Endodermal cell (in vitro differentiated cells): Measurements from ENCODE around the gene DENND2A. TPM values are rescaled to one million over a fixed set of nuclear protein-coding genes. Genes with fewer than 3 reads are reported as not detected.
A peak's percentile ranks its signal among the peaks of the same experiment; 100 is the strongest.

Experiments
- DNase-seq: peaks from one replicate; pipeline ENCODE4 v3.0.0-alpha.2; 2017
- H3K27ac ChIP-seq: 2 replicates; pipeline ENCODE4 v1.5.1; 2013; ENCODE audit warnings: mild to moderate bottlenecking, low read depth, low read length, moderate library complexity
- H3K27me3 ChIP-seq: 2 replicates; pipeline ENCODE4 v1.6.1; 2013; ENCODE audit warnings: mild to moderate bottlenecking, low read length, moderate library complexity; ENCODE audit not compliant: insufficient read depth, control insufficient read depth, poor library complexity, severe bottlenecking
- H3K36me3 ChIP-seq: 2 replicates; pipeline ENCODE4 v1.7.0; 2013; ENCODE audit warnings: mild to moderate bottlenecking, low read length, moderate library complexity; ENCODE audit not compliant: control insufficient read depth, insufficient read depth
- H3K4me1 ChIP-seq: one replicate; pipeline ENCODE4 v1.7.0; 2013; ENCODE audit warnings: low read length; ENCODE audit not compliant: control insufficient read depth, insufficient read depth
- H3K4me3 ChIP-seq: 2 replicates; pipeline ENCODE4 v1.5.1; 2013; ENCODE audit warnings: mild to moderate bottlenecking, low read length, moderate library complexity
- H3K9ac ChIP-seq: 2 replicates; pipeline ENCODE4 v1.6.1; 2013; ENCODE audit warnings: mild to moderate bottlenecking, low read length, moderate library complexity; ENCODE audit not compliant: poor library complexity, severe bottlenecking; ENCODE audit errors: extremely low read depth
- H3K9me3 ChIP-seq: 2 replicates; pipeline ENCODE4 v1.6.1; 2013; ENCODE audit warnings: mild to moderate bottlenecking, low read length, moderate library complexity; ENCODE audit not compliant: control insufficient read depth
- H3K27ac Mint-ChIP-seq: 2 replicates; pipeline ENCODE4 v1.8.0; 2020; ENCODE audit warnings: mixed read lengths
- H3K27me3 Mint-ChIP-seq: 2 replicates; pipeline ENCODE4 v1.8.0; 2021; ENCODE audit warnings: mild to moderate bottlenecking, mixed read lengths; ENCODE audit not compliant: insufficient read depth
- H3K36me3 Mint-ChIP-seq: 2 replicates; pipeline ENCODE4 v1.8.0; 2020; ENCODE audit warnings: low read depth, mixed read lengths
- H3K4me1 Mint-ChIP-seq: 2 replicates; pipeline ENCODE4 v1.8.0; 2020; ENCODE audit warnings: mixed read lengths
- H3K4me3 Mint-ChIP-seq: 2 replicates; pipeline ENCODE4 v1.8.0; 2020; ENCODE audit warnings: mild to moderate bottlenecking, moderate library complexity, mixed read lengths
- H3K9me3 Mint-ChIP-seq: 2 replicates; pipeline ENCODE4 v1.8.0; 2020; ENCODE audit warnings: mild to moderate bottlenecking, mixed read lengths
- CTCF ChIP-seq: fragments of 200-600 bp; sonication (generic); conservative IDR thresholded peaks from 2 replicates; pipeline ENCODE4 v1.5.0; 2021; ENCODE audit warnings: antibody characterized with exemption, mild to moderate bottlenecking
- WGBS, 2 experiments: methylation state at CpG; one replicate each; pipeline versions ENCODE4 v1.1.5 to v1.1.7; 2013; ENCODE audit warnings: missing lambda C conversion rate in 2 of 2, mixed read lengths in 1 of 2; ENCODE audit not compliant: insufficient coverage in 1 of 2, insufficient read length in 1 of 2; 5-methylcytosine and 5-hydroxymethylcytosine counted together
- total RNA-seq, 2 donors: library from RNA; stranded (reverse); fragmentation: NEBNext Ultra II Directional in 1 of 2; extraction: Animal tissue kit (Norgen Biotek cat#: 25700) in 1 of 2; gene quantifications; 2 replicates in 1 of 2; 3 replicates in 1 of 2; pipeline ENCODE4 v1.2.1, GENCODE V29; 2021

The DENND2A gene
- total RNA-seq, 2 donors from 2014 or later = 28.5 to 40.6 TPM

DNA sequence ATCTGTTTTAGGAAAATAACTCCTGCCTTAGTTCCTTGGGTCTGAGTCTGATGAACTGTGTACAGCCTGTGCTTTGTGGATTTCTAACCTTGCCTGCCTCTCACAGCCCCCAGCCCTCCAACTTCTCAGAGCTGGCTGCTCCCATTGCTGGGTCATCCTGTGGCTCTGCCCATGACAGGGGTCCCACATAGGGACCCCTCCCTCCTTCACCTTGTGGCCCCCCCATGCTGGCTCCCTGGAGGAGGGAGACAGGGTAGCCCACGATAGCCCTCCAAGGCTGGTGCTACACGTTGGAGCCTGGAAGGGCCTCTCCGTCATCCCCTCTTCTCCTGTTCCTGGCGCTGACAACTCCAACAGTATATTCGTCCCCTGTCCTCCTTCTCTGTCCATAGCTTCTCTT lies 2.8 kb upstream of the DENND2A start:
- WGBS, 2 experiments = 80 to 93% methylated on average over 1 to 5 of the region's 5 CpGs
- no peak overlapping the region for H3K4me3 Mint-ChIP-seq
- Histone ChIP-seq H3K36me3 (no peaks in the 10 kb centered on the region), H3K4me1 (no peaks in the 10 kb centered on the region), H3K27ac (no peak overlapping the region), H3K27me3 (peaks cover 12% of the 10 kb centered on the region), H3K9me3 (no peaks in the 10 kb centered on the region), H3K4me3 (no peak overlapping the region), H3K9ac (no peak overlapping the region)
- no peaks in the 10 kb centered on the region for H3K36me3 Mint-ChIP-seq
- no peak for TF ChIP-seq CTCF
- peaks cover 27% of the 10 kb centered on the region for H3K27me3 Mint-ChIP-seq
- H3K27ac Mint-ChIP-seq = no peak overlapping the region
- H3K4me1 Mint-ChIP-seq = peaks cover 18% of the 10 kb centered on the region
- no peaks in the 10 kb centered on the region for H3K9me3 Mint-ChIP-seq
- DNase-seq = no peak

- Mint-ChIP-seq H3K27ac (no peak overlapping the region), H3K9me3 (no peaks in the 10 kb centered on the region), H3K4me3 (peak overlapping the region; percentile 92), H3K36me3 (no peaks in the 10 kb centered on the region), H3K4me1 (peaks cover 25% of the 10 kb centered on the region), H3K27me3 (peaks cover 27% of the 10 kb centered on the region)
- H3K36me3 ChIP-seq = no peaks in the 10 kb centered on the region
- H3K9me3 ChIP-seq = no peaks in the 10 kb centered on the region
- WGBS, 2 experiments = 64 to 65% methylated on average over 11 to 15 of the region's 15 CpGs
- TF ChIP-seq CTCF = no peak
- no peaks in the 10 kb centered on the region for H3K4me1 ChIP-seq
- H3K27ac ChIP-seq = no peak overlapping the region
- peaks cover 12% of the 10 kb centered on the region for H3K27me3 ChIP-seq
- H3K4me3 ChIP-seq = peak overlapping the region; percentile 67
- DNase-seq = no peak
- no peak overlapping the region for H3K9ac ChIP-seq
Measured at GRCh38 chr7:140641524-140642195, 1.0 kb upstream of the DENND2A start.

- H3K4me1 ChIP-seq = peaks cover 7% of the 10 kb centered on the region
- peaks cover 12% of the 10 kb centered on the region for H3K27me3 ChIP-seq
- Mint-ChIP-seq H3K4me3 (peak overlapping the region; percentile 92), H3K27me3 (peaks cover 27% of the 10 kb centered on the region), H3K4me1 (peaks cover 35% of the 10 kb centered on the region), H3K9me3 (no peaks in the 10 kb centered on the region), H3K36me3 (no peaks in the 10 kb centered on the region), H3K27ac (peak overlapping the region; percentile 85)
- H3K36me3 ChIP-seq = no peaks in the 10 kb centered on the region
- no peak for TF ChIP-seq CTCF
- H3K9ac ChIP-seq = peak overlapping the region; percentile 63
- H3K4me3 ChIP-seq = peak overlapping the region; percentile 86
- peak overlapping the region; percentile 7 for H3K27ac ChIP-seq
- DNase-seq = peak; percentile 78
- WGBS, 2 experiments = 0 to 1% methylated on average over 14 to 74 of the region's 74 CpGs
- H3K9me3 ChIP-seq = no peaks in the 10 kb centered on the region
Measured at GRCh38 chr7:140640060-140640637, 464 bp downstream of the DENND2A start.
